ENCODE data around the gene SMARCC1.

Gene SMARCC1

DNA sequence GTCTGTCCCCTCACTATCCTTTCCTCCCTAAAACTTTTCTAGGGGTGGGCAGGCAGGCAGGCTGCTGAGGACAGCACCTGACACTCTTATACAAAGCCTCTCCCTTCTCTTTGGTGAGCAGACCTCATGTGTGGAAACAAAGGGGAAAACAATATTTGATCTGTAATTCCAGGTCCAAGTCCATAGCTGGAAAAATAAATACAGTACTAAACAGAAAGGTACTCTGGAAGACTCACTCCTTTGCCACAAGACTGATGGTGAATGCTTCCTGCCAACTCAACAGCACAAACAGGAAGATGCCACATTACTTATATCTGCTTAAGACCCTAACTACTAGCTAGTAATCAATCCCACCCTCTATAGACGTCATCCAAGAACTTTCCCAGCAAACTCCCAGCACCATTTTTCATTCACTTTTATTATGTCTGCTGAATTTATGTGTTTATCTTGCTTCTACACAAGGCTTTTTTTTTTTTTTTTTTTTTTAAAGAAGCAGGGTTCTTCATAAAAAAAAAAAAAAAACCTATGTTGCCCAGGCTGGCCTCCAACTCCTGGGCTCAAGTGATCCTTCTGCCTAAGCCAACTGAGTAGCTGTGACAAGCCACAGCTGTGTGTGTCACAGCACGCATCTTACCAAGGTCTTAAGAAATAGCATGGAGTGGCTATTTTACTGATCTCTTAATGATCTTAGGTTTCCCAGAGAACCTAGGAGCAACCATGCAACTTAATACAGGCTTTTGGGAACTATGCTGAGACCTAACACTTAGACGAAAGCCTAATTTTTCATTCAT, 158.8 kb downstream of the SMARCC1 start:
- DNase-seq, result no peak

GRCh38 chr3:47617086-47618010, 164.3 kb downstream of the SMARCC1 start:
- no peak for DNase-seq

GRCh38 chr3:47614788-47615187, 166.9 kb downstream of the SMARCC1 start:
- no peak for DNase-seq

DNA sequence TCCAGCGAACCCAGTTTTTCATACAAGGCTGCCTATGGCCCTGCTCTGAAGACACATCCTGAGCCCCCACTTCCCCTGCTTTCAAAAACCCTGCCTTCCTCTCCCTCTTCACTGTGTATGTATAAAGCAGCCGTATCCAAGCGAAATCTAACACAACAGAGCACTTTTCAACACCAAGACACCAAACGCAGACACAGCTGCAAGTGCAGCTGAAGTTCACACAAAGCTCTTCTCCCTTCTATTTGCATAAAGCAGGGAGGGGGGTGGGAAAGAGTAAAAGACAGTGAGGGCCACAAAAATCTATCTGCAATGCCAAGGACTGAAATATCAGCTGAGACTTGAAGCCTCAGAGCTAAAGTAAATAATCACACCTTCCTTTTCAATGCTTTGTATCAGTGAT, 168.0 kb downstream of the SMARCC1 start:
- DNase-seq, result no peak

- no peak for DNase-seq
These were observed 168.8 kb downstream of the SMARCC1 start for GRCh38 chr3:47612879-47613278.

DNA sequence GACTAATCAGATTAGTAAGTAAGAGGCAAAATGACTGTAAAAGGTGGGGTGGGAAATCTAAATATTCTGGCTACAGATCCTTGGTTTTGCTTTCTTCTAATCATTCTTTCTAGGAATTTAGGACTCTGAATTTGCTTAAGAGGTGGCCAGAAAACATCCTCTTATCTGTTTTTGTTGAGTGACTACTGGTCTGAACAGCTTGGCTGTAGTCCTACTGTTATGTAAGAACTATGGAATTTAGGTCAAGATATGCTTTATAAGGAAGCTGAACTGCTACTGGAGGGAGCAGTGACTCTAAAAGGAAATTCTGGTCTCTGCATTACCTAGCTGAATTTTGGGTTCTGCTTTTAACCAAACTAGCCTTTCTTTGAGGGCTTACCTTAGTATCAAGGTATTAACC, 169.5 kb downstream of the SMARCC1 start:
- no peak for DNase-seq

GRCh38 chr3:47611576-47611975, 170.1 kb downstream of the SMARCC1 start:
- no peak for DNase-seq

DNA sequence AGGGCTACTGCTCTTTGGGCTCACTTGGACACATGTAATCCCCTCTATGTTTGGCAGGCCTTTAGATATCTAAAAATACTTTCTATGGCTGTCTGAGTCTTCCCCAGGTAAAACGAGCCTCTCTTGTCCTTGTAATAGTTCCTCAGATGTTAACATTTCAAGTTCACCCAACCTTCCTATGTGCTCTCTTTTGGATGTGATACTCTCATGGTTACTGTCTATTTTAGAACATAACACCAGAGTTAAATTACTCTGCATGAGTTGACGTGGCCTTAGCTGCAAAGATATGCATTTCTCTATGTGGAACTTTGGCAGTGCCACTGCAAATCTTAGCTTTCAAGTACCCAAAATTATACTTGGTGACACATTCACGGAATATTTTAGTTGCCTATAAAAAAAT, 171.1 kb downstream of the SMARCC1 start:
- DNase-seq, result no peak

GRCh38 chr3:47607335-47607734, 174.4 kb downstream of the SMARCC1 start:
- no peak for DNase-seq

DNA sequence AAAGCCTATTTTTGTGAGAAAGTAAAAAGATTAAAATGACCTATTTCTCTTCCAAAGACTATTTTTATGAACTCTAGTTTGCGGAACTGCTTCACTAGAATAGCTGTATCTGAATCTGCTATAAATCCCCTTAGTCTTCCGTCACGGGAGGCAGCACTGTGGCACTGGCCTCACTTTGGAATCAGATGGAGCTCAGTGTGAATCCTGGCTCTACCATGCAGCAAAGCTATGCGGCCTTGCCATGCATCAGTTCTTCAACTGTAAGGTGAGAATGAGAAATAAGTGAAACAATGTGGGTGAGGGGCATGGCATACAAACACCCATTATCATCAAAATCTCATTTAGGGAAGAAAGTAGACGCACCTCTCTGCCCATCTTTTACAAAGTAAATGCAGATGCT, 175.5 kb downstream of the SMARCC1 start:
- no peak for DNase-seq

DNA sequence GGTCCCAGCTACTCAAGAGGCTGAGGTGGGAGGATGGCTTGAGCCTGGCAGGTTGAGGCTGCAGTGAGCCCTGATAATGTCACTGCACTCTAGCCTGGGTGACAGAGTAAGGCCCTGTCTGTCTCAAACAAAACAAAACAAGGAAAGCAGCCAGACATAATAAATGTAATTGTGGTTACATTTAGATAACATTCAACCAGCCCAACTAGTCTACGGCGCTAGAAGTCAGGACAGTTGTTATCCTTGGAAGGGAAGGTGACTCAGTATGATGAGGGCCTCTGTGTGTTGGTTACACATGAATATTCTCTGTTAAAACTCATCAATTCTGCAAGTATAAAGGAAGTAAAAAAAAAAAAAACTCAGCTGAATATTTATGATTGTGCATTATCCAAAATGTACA, 176.0 kb downstream of the SMARCC1 start:
- no peak for DNase-seq

- no peak for DNase-seq
These were observed 177.5 kb downstream of the SMARCC1 start for GRCh38 chr3:47604145-47604544.

DNA sequence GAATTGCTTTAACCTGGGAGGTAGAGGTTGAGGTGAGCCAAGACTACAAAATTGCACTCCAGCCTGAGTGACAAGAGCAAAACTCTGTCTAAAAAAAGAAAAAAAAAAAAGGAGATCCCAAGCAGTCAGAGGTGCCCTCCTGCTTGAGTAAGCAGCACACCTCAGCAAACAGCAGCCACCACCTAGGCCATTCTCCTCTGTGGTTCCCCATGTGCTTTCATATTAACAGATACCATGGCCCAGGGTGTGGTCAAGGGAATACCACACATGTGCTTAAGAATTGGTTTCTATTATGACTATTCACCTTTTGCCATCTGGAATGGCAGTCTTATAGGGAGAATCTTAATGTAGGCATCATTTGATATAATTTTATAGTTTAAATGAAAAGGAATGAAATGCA, 178.4 kb downstream of the SMARCC1 start:
- DNase-seq, result no peak

- no peak for DNase-seq
These were observed 180.4 kb downstream of the SMARCC1 start for GRCh38 chr3:47601281-47601680.

DNA sequence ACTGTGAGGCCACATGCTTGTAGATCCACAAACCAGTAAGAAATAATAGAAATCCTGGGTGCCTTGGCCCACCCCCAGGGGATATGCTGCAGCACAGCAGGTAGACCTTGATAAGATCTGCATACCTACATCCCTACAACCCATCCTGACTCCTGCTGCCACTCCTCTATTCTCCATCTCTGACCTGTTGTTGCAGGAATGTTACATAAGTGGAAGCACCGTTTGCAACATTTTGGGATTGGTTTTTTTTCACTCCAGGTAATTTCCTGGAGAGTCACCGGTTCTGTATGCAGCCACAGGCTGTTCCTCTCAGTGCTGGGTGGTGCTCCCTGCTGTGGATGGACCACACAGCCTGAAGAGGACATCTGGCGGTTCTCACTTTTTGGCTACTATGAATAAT, 186.9 kb downstream of the SMARCC1 start:
- DNase-seq, result no peak

GRCh38 chr3:47592066-47592795, 189.5 kb downstream of the SMARCC1 start:
- no peak for DNase-seq

GRCh38 chr3:47590216-47590615, 191.5 kb downstream of the SMARCC1 start:
- DNase-seq, result no peak

DNA sequence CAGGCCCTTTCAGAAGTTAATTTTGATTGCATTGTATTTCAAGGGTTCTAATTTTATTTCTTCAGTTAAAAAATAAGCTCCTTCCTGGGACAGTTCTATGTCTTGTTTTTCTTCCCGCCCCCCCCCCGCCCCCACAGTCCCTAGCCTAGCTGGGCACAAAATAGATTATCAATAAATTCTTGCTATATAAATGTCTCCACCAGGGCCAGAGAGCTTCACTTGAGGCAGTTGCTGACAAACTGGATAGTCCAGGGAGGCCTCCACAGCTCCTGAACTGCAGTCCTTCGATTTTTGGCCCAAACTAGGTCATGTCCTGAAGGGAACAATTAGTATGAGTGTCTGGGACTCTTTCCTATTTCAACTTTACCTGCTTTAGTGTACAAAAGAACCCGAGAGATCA, 193.1 kb downstream of the SMARCC1 start:
- DNase-seq, result no peak

DNA sequence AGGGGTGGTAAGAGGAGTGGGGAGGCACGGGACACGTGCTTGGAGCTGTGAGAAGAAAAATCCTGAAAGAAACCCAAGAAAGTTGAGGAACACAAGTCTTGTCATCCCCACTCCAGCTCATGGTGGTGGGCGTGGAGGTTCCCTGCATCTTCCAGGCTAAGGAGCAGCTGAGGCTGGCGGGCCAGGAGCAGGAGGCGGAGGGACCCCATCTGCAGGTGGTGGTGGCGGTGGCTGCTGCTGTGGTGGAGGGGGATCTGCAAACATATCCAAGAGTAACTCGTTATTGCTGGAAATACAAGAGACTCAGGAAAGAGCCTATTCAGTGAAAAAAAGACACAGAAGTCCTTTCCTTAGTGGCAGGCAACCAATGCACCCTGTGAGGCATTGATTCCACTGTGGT, 193.6 kb downstream of the SMARCC1 start:
- DNase-seq, result no peak

- DNase-seq, result no peak
These were observed 194.9 kb downstream of the SMARCC1 start for GRCh38 chr3:47586746-47587145.

- no peak for DNase-seq
These were observed 198.2 kb downstream of the SMARCC1 start for GRCh38 chr3:47583320-47584075.

DNA sequence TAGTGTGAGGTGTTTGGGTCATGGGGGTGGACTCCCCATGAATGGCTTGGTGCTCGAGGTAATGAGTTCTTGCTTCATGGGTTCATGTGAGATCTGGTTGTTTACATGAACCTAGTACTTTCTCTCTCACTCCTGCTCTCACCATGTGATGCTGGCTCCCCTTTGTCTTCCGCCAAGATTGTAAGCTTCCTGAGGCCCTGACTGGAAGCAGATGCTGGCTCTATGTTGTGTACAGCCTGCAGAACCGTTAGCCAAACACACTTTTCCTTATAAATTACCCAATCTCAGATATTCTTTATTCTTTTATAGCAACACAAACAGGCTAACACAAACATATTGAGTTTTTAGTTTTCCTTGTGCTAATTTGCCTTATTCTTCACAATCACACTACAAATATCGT, 199.9 kb downstream of the SMARCC1 start:
- no peak for DNase-seq

DNA sequence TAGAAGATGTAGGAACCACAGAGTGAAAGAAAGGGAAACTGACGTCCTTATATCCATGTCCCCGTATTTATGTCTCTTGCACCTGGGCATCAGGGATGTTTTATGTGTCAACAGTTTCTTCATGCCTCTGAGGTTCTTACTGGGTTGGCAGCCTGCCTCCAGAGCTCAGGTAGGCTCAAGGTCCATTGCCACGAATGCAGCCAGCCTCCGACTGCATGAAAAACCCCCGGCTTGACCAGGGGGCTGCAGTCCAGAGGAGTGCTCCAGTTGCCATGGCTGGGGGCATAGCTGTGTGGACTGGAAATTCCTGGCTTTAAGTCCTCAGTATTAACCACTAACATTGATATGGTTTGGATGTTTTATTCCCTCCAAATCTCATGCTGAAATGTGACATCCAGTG, 200.3 kb downstream of the SMARCC1 start:
- no peak for DNase-seq

Data from NK-92 treated with Interleukin-12 subunit alpha and Interleukin-12 subunit beta, amount 100 ng/mL, for 24 hours (cell line).